H7 (cell line): ENCODE measurements around the gene TAF11L9. TPM values are rescaled to one million over a fixed set of nuclear protein-coding genes. Genes with fewer than 3 reads are reported as not detected.

ENCODE experiments used
- total RNA-seq: library from RNA; depleted of rRNA; stranded (reverse); fragments of >200 nt; shearing (Covaris generic); gene quantifications from 2 replicates; pipeline ENCODE4 v1.2.3, GENCODE V29; 2014; rRNA removed

Gene TAF11L9
- total RNA-seq, 1 experiment from 2014 or later, result not detected

Other genes with a start within 250 kb of the TAF11L9 start
- gene TAF11L2, start 96.2 kb downstream of the TAF11L9 start, total RNA-seq, result not detected in 2 replicates
- gene TAF11L3, start 76.0 kb downstream of the TAF11L9 start, total RNA-seq, result not detected in 2 replicates
- not detected in 2 replicates for gene TAF11L4, start 72.6 kb downstream of the TAF11L9 start, total RNA-seq
- gene TAF11L5, start 69.2 kb downstream of the TAF11L9 start, total RNA-seq, result not detected in 2 replicates
- gene TAF11L6, start 65.7 kb downstream of the TAF11L9 start, total RNA-seq, result not detected in 2 replicates
- not detected in 2 replicates for gene TAF11L7, start 8.6 kb downstream of the TAF11L9 start, total RNA-seq
- not detected in 2 replicates for gene TAF11L8, start 3.4 kb downstream of the TAF11L9 start, total RNA-seq
- gene TAF11L10, start 3.4 kb upstream of the TAF11L9 start, total RNA-seq, result not detected in 2 replicates
- gene TAF11L11, start 9.8 kb upstream of the TAF11L9 start, total RNA-seq, result not detected in 2 replicates
- not detected in 2 replicates for gene TAF11L12, start 16.0 kb upstream of the TAF11L9 start, total RNA-seq
- gene TAF11L13, start 37.7 kb upstream of the TAF11L9 start, total RNA-seq, result not detected in 2 replicates
- gene TAF11L14, start 40.1 kb upstream of the TAF11L9 start, total RNA-seq, result not detected in 2 replicates